ENCODE results near the gene HM13. TPM values are rescaled to one million over a fixed set of nuclear protein-coding genes. Genes with fewer than 3 reads are reported as not detected.

Gene HM13
- total and polyA plus RNA-seq, 2 of the 13 experiments (the other 11 are each of a cell fraction or from before 2014, with no cell fraction given) = 118 to 243 TPM

GRCh38 chr20:31576751-31577150 is 62.5 kb downstream of the HM13 start:
- ChIA-PET CTCF (ENCODE audit: low intra/inter-chr PET ratio, low total read pairs) (no interaction called here), POLR2A (interaction anchor here (2.3 to 16.4 kb wide), 3 partner anchors 10 to 31 kb away, joined by 10 to 1427 read pairs (median 85); partner anchors contain the start of gene ID1)
- Histone ChIP-seq H3K27me3 (ENCODE audit: control insufficient read depth in 1 of 2, insufficient read depth in 2 of 2, low read length in 2 of 2) (no peaks in the 10 kb centered on the region; a peak in 1 of 5 replicates), H3K4me3 (replicated peaks in 1 of 3; ENCODE audit: insufficient read depth in 1 of 3, low read depth in 2 of 3, low read length in 3 of 3) (no peak overlapping the region), H3K27ac (ENCODE audit: extremely low read length, insufficient read depth, low read length) (no peak overlapping the region), H4K20me1 (ENCODE audit: insufficient read depth, low read length) (no peaks in the 10 kb centered on the region), H3K79me2 (ENCODE audit: insufficient read depth, low read length) (peaks cover 11% of the 10 kb centered on the region), H3K36me3 (replicated peaks in 1 of 2; ENCODE audit: control insufficient read depth in 1 of 2, insufficient read depth in 2 of 2, low read length in 2 of 2) (no peaks in the 10 kb centered on the region), H2AFZ (ENCODE audit: low read length) (no peak overlapping the region), H3K4me2 (ENCODE audit: low read depth, low read length) (no peak overlapping the region), H3K9ac (ENCODE audit: insufficient read depth, low read depth, low read length) (no peak overlapping the region), H3K9me3 (ENCODE audit: low read length) (no peaks in the 10 kb centered on the region), H3K4me1 (ENCODE audit: insufficient read depth, low read length) (peaks cover 46% of the 10 kb centered on the region)
- ATAC-seq (no peak), DNase-seq (ENCODE audit: low spot score) (no peak), FAIRE-seq (no peak)
- in situ Hi-C loops (cut with HindIII; ENCODE audit: extremely low pct_ligation_motif_present, low pct_unique_long_range_greater_than_20kb) (no loop called here), intact Hi-C loops (cut with micrococcal nuclease; ENCODE audit: unreplicated experiment) (no loop called here)
- TF ChIP-seq ZNF839 (CRISPR knock-in tag; IDR thresholded peaks at IDR 0.05; ENCODE audit: borderline replicate concordance) (no peak), DR1 (CRISPR knock-in tag; IDR thresholded peaks at IDR 0.05) (no peak), JUNB (CRISPR knock-in tag; IDR thresholded peaks at IDR 0.05; ENCODE audit: borderline replicate concordance) (no peak), POGK (CRISPR knock-in tag; conservative IDR thresholded peaks at IDR 0.05) (no peak), NR1H2 (CRISPR knock-in tag; IDR thresholded peaks at IDR 0.05; ENCODE audit: borderline replicate concordance, low read depth) (no peak), ZNF331 (CRISPR knock-in tag; IDR thresholded peaks at IDR 0.05) (no peak), ZBTB38 (CRISPR knock-in tag; IDR thresholded peaks at IDR 0.05) (no peak), KDM5B (CRISPR knock-in tag; IDR thresholded peaks at IDR 0.05; ENCODE audit: borderline replicate concordance) (no peak), ETV6 (CRISPR knock-in tag; conservative IDR thresholded peaks at IDR 0.05) (no peak), ZNF772 (CRISPR knock-in tag; IDR thresholded peaks at IDR 0.05) (no peak), MTF1 (CRISPR knock-in tag; IDR thresholded peaks at IDR 0.05) (no peak), YEATS4 (CRISPR knock-in tag; IDR thresholded peaks at IDR 0.05; ENCODE audit: borderline replicate concordance) (no peak), RFX5 (IDR thresholded peaks at IDR 0.05; ENCODE audit: low read depth, low read length) (no peak), ZNF570 (CRISPR knock-in tag; IDR thresholded peaks at IDR 0.05; ENCODE audit: borderline replicate concordance) (no peak), ZBTB8A (CRISPR knock-in tag; IDR thresholded peaks at IDR 0.05; ENCODE audit: borderline replicate concordance, low read depth) (no peak)
- TF ChIP-seq, protein P1, sequence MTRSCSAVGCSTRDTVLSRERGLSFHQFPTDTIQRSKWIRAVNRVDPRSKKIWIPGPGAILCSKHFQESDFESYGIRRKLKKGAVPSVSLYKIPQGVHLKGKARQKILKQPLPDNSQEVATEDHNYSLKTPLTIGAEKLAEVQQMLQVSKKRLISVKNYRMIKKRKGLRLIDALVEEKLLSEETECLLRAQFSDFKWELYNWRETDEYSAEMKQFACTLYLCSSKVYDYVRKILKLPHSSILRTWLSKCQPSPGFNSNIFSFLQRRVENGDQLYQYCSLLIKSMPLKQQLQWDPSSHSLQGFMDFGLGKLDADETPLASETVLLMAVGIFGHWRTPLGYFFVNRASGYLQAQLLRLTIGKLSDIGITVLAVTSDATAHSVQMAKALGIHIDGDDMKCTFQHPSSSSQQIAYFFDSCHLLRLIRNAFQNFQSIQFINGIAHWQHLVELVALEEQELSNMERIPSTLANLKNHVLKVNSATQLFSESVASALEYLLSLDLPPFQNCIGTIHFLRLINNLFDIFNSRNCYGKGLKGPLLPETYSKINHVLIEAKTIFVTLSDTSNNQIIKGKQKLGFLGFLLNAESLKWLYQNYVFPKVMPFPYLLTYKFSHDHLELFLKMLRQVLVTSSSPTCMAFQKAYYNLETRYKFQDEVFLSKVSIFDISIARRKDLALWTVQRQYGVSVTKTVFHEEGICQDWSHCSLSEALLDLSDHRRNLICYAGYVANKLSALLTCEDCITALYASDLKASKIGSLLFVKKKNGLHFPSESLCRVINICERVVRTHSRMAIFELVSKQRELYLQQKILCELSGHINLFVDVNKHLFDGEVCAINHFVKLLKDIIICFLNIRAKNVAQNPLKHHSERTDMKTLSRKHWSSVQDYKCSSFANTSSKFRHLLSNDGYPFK (CRISPR knock-in tag; IDR thresholded peaks at IDR 0.05; ENCODE audit: borderline replicate concordance) = no peak
- TF ChIP-seq, protein P2, sequence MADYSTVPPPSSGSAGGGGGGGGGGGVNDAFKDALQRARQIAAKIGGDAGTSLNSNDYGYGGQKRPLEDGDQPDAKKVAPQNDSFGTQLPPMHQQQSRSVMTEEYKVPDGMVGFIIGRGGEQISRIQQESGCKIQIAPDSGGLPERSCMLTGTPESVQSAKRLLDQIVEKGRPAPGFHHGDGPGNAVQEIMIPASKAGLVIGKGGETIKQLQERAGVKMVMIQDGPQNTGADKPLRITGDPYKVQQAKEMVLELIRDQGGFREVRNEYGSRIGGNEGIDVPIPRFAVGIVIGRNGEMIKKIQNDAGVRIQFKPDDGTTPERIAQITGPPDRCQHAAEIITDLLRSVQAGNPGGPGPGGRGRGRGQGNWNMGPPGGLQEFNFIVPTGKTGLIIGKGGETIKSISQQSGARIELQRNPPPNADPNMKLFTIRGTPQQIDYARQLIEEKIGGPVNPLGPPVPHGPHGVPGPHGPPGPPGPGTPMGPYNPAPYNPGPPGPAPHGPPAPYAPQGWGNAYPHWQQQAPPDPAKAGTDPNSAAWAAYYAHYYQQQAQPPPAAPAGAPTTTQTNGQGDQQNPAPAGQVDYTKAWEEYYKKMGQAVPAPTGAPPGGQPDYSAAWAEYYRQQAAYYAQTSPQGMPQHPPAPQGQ (CRISPR knock-in tag; IDR thresholded peaks at IDR 0.05; ENCODE audit: borderline replicate concordance) = no peak
- no TSS peak for BruUV-seq (replicated peaks)
- 74% methylated on average over 2 of the region's 2 CpGs for WGBS (ENCODE audit: low lambda C conversion rate)

Measured in HepG2 (cell line).